Measurements from ENCODE around the gene AWAT2.

GRCh38 chrX:70084592-70085240 is 35.0 kb upstream of the AWAT2 start:
- TF ChIP-seq EZH2 (IDR thresholded peaks at IDR 0.05; ENCODE audit: insufficient read depth, poor library complexity, severe bottlenecking) (no peak), EZH2phosphoT487 (IDR thresholded peaks at IDR 0.05; ENCODE audit: insufficient read depth, low read depth) (no peak)
